Skin epidermis (tissue), 12 donors: ENCODE data around the gene SVBP.

ENCODE experiments used
- H3K27ac ChIP-seq, 21 experiments: fragments of 200-600 bp; sonication (generic) in 11 of 21; one replicate each; pipeline ENCODE4 v1.5.0; 2020; ENCODE audit warnings: mild to moderate bottlenecking in 3 of 21, inconsistent platforms in 2 of 21, moderate library complexity in 2 of 21
- H3K4me3 ChIP-seq, 7 experiments: fragments of 200-600 bp; sonication (generic) in 2 of 7; one replicate each; pipeline ENCODE4 v1.5.0; 2020; ENCODE audit warnings: inconsistent platforms in 2 of 7, mild to moderate bottlenecking in 2 of 7, moderate library complexity in 1 of 7

Gene SVBP

DNA sequence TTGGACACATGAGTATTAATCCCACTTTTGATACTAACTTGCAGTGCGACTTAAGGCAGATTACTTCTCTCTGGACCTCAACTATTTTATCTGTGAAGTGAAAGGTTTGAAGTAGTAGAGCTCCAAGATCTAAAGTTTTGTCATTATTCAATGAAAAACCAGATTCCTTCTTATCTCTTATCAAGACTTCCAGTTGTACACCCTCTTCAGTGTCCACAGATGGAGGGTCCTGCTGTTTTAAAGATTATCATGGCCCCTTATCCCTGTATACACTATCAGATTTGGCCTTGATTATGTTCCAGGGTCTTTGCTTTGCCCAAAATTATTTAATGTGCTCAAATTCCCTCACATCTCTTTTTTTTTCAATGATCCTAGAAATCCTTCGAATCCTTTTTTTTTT lies 49.0 kb downstream of the SVBP start:
- peak overlapping the region in 5 of 21 experiments; percentile 89 to 97 (median 97) for H3K27ac ChIP-seq
- H3K4me3 ChIP-seq = peak overlapping the region in 6 of 7 experiments; percentile 77 to 100 (median 98)

DNA sequence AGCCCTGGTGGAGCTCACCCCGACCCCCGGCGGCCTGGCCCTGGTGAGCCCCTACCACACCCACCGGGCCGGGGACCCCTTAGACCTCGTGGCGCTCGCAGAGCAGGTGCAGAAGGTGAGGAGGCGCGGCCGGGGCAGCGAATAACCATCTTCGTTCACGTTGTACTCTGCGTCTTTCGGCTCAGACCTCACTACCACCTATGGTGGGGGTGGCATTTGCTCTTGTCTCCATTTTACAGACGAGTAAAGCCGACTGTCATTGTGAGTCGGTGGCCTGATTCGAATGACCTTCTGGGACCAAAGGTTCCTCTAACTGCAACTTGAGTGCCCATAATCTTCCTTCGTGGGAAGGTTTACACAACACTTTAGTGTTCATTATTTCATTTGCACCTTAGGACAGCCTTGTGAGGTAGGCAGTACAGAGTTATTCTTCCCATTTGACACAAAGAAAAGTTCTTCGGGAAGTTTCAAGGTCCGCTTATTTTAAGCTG lies 49.6 kb downstream of the SVBP start:
- peak overlapping the region; percentile 61 to 99 (median 93) for H3K27ac ChIP-seq

DNA sequence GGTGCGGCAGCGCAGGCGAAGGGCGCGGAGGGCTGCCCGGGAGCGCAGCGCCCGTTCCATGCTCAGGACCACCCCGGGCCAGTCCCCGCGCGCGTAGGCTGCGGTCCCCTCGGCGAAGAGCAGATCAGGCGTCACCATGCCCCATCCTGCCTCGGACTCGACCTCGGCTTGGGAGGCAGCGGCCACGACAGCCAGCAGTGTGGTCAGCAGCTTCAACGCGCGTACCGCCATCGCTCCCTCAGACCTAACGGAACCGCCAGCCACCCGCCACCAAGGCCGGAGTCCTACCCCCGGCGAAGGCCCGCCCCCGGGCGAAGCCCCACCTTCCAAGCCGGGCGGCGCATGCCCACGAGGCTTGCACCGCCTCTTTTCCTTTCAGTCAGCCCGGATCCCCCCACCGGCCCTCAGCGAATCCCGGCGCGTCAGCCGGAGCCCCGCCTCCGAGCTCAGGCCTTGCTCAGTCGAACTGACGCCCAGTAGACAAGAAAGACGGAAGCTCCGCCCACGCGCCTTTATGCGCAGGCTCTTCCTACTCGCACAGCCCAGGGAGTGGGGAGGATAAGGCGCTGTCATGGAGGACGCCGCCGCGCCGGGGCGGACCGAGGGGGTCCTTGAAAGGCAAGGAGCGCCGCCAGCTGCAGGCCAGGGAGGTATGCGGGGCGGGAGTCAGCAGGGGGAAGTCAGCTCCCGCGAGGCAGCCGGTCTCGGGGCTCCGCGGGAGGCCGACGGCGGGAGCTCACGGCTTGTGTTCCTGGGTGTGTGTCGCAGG lies 50.3 kb downstream of the SVBP start, which contains the start of the genes C1orf50 and P3H1:
Gene C1orf50 (plus strand): TSS at position 509 of the 769 bp plus-strand sequence. CDS start 63 bp downstream, at position 572.
Gene P3H1 (minus strand): TSS at position 288 of the 769 bp plus-strand sequence. CDS start 57 bp downstream, at position 231.
- Histone ChIP-seq H3K4me3 (peak within 1 kb of the TSS; percentile 77 to 100 (median 97)), H3K27ac (peak within 1 kb of the TSS; percentile 61 to 99 (median 93))

More for the DNA sequence above, 49.6 kb downstream of the SVBP start:
- peak overlapping the region; percentile 77 to 100 (median 97) for H3K4me3 ChIP-seq

DNA sequence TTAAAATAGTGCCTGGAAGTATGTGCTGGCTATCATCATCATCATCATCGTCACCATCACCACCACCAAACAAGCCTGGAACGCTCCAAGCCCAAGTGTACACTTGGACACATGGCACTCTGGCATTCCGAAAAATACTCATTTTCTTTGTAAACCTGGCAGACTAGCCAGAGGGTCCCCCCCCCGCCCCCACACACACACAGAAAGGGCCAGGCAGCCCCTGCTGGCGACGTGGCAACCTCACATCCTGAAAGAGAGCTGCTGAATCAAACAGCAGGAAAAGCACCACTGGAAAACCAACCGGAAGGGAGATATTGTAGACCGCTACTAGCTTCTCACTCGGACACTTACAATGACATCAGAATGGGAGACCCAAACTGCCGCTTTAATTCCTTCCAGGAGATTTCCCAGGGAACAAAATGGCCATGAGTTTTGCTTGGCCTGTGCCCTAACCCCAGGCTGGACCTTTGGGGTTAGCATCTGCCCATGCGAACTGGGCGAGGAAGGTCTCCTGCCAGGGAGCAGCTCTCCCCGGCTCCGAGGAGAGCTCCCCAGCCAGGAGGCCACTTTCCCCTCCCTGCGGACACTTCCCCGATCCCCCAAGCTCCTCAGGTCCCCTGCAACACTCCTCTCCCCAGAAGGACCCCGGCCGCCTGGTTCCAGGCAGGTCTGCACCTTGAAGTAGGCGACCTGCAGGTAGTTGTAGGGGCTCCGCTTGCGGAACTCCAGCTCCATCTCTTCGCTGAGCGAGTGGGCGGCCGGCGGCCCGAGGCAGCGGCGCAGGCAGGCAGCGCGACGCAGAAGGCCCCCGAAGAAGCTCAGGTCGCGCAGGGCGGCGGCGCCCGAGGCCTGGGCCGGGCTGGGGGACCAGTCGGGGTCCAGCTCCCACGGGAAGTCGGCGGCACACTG lies 51.1 kb downstream of the SVBP start:
- peak overlapping the region; percentile 77 to 100 (median 97) for H3K4me3 ChIP-seq
- peak overlapping the region; percentile 33 to 99 (median 87) for H3K27ac ChIP-seq

DNA sequence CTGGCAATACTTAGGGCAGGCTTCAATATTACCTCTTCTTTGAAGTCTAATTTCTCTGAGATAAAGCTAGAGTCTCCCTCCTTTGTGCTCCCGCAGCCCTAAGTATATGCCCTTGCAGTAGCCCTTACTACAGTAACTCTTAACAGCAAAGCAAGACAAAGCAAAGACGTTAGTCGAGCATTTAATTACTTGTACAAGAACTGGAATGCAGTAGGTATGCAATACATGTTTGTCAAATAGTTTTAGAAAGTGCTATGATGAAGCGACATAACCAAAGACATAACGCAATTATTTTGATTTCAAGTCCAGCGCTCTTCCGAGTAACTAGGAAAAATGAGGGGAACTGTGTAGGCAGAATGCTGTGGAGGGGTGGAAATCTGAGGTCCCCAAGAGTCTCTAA lies 51.9 kb downstream of the SVBP start:
- Histone ChIP-seq H3K4me3 (peak overlapping the region; percentile 77 to 100 (median 97)), H3K27ac (peak overlapping the region in 11 of 21 experiments; percentile 17 to 99 (median 89))

DNA sequence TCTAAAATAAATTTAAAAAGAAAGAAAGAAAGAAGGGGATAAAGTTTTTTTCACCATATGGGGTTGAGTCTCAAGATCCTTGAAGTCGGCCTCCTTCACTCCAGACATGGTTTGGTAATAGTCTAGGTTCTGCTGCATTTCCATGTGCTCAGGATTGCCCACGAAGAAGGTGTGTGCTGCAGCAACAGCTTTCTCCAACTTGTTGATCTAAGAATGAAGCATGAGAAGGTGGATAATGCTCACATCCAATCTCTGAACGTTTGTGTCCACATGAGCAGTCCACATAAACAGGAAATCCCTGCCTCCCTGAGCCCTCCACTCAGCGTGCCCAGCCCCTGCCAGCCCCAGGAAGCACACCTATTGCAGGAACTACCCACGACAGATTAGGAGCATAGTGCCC lies 54.9 kb downstream of the SVBP start:
- H3K4me3 ChIP-seq = no peak overlapping the region
- peak overlapping the region in 2 of 21 experiments; percentile 6 to 24 for H3K27ac ChIP-seq

DNA sequence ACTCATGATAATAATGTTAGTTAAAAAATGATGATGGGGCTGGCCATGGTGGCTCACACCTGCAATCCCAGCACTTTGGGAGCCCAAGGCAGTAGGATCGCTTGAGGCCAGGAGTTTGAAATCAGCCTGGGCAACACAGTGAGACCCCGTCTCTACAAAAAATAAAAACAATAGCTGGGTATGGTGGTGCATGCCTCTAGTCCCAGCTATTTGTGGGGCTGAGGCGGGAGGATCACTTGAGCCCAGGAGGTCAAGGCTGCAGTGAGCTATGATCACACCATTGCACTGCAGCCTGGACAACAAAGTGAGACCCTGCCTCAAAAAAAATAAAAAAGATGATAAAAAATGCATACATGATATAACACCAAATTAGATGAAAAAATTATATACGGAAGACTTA lies 55.6 kb downstream of the SVBP start:
- Histone ChIP-seq H3K27ac (no peak overlapping the region), H3K4me3 (no peak overlapping the region)

DNA sequence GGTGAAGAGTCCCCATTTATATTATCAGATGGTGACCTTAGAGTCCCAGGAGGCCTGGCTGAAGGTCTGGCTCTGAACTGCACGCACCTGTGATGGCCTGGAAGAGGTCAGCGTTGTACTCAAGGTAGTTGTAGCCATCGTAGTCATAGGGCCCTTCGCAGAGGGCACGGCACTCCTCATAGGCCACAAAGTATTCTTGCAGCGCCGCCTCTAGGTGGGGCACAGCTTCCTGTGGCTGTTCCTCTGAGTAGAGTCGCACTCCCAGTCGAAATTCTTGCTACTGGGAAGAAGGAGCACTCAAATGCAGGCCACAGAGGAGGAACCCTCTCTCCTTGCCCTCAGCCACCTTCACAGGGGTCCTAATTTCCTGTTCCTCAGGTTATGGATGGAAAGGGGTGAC lies 58.1 kb downstream of the SVBP start:
- Histone ChIP-seq H3K4me3 (no peak overlapping the region), H3K27ac (no peak overlapping the region)

DNA sequence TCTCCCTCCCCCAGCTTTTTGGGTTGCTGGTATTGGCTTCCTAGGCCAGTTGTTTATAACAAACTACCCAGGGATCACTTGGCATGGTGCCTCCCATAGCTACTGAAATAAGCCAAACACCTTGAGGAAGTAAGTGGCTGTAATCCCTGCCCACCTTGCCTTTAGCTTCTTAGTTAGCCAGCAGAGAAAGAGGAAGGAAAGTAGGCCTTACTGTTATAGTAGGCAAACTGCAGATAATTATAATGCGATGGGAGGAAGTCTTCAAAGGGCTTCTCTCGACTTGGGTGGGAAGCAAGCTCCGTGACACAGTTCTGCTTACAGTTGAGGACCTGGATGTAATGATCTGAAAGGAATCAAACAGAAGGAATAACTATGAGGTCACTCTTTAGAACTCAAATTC lies 58.6 kb downstream of the SVBP start:
- Histone ChIP-seq H3K27ac (no peak overlapping the region), H3K4me3 (no peak overlapping the region)

DNA sequence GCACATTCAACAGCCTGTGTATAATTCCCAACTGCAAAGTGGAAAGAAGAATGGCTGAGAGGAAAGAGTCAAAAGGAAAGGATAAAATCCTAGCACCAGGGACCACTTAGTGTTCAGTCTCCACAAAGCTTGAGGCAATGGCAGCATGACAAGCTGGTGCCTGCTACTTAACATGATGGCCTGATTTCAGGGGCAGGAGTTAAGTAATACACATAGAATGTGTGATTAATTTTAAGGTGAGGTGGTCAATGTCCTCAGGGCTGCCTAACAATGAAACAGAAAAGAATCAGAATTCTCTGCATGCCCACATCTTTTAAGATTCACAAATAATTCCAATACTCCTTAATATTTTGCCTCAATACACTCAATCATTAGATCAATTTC lies 59.3 kb downstream of the SVBP start:
- H3K27ac ChIP-seq = no peak overlapping the region
- no peak overlapping the region for H3K4me3 ChIP-seq
